HepG2 (cell line): ENCODE measurements around the gene TMEM184B. TPM values are rescaled to one million over a fixed set of nuclear protein-coding genes. Genes with fewer than 3 reads are reported as not detected.

Experiments used
- CC2D1A ChIP-seq: sonication (generic); formaldehyde crosslinking; IDR thresholded peaks from 2 replicates; pipeline ENCODE4 v1.8.1; 2023; ENCODE audit warnings: mild to moderate bottlenecking, missing genetic modification reagents
- CCDC6 ChIP-seq: sonication (generic); formaldehyde crosslinking; IDR thresholded peaks from 2 replicates; pipeline ENCODE4 v1.8.1; 2022; ENCODE audit warnings: mild to moderate bottlenecking, missing genetic modification reagents, moderate library complexity
- POLR2AphosphoS5 ChIP-seq: IDR thresholded peaks from 2 replicates; pipeline ENCODE4 v1.6.1; 2012; ENCODE audit warnings: low read depth, low read length
- TARDBP ChIP-seq: sonication (generic); formaldehyde crosslinking; IDR thresholded peaks from 2 replicates; pipeline ENCODE4 v1.8.0; 2022; ENCODE audit warnings: mild to moderate bottlenecking, missing genetic modification reagents
- ZFP90 ChIP-seq: sonication (generic); formaldehyde crosslinking; IDR thresholded peaks from 2 replicates; pipeline ENCODE4 v1.8.0; 2022; ENCODE audit warnings: missing genetic modification reagents, mild to moderate bottlenecking, inconsistent platforms, borderline replicate concordance
- ZNF317 ChIP-seq: sonication (generic); formaldehyde crosslinking; IDR thresholded peaks from 2 replicates; pipeline ENCODE4 v1.5.0; 2020; ENCODE audit warnings: mild to moderate bottlenecking, missing genetic modification reagents
- ZNF383 ChIP-seq: sonication (generic); formaldehyde crosslinking; IDR thresholded peaks from 2 replicates; pipeline ENCODE4 v1.4.0; 2020; ENCODE audit warnings: missing genetic modification reagents, mild to moderate bottlenecking, borderline replicate concordance
- ZNF841 ChIP-seq: sonication (generic); formaldehyde crosslinking; IDR thresholded peaks from 2 replicates; pipeline ENCODE4 v1.8.1; 2023; ENCODE audit warnings: missing genetic modification reagents, borderline replicate concordance
- polyA plus RNA-seq, 8 experiments: library from polyadenylated mRNA; depleted of rRNA in 3 of 8; stranded (reverse) in 7 of 8; unstranded in 1 of 8; fragments of >200 nt; fragmentation: Illumina TruSeq in 4 of 8; extraction: Trizol in 4 of 8; gene quantifications; 2 replicates each; pipeline versions ENCODE4 v1.2.1 to v1.2.3, GENCODE V29; 2011 to 2016; ENCODE audit warnings: low read depth in 4 of 8, missing spikeins in 1 of 8, mixed read lengths in 1 of 8; ENCODE audit not compliant: insufficient read depth in 1 of 8
- total RNA-seq, 5 experiments: library from RNA; depleted of rRNA; stranded (reverse); fragments of >200 nt; fragmentation: Illumina TruSeq; extraction: Trizol; gene quantifications; 2 replicates each; pipeline ENCODE4 v1.2.3, GENCODE V29; 2016; ENCODE audit warnings: low read depth in 1 of 5
- TF ChIP-seq, protein P1 (sequence below): sonication (generic); formaldehyde crosslinking; IDR thresholded peaks from 2 replicates; pipeline ENCODE4 v1.5.0; 2020; ENCODE audit warnings: mild to moderate bottlenecking, missing genetic modification reagents, moderate library complexity
- TF ChIP-seq, protein P2 (sequence below): sonication (generic); formaldehyde crosslinking; IDR thresholded peaks from 2 replicates; pipeline ENCODE4 v1.4.0; 2020; ENCODE audit warnings: mild to moderate bottlenecking, low read depth, missing genetic modification reagents
- TF ChIP-seq, protein P3 (sequence below): IDR thresholded peaks from 2 replicates; pipeline ENCODE4 v1.6.1; 2016; ENCODE audit warnings: low read depth
- TF ChIP-seq, protein P4 (sequence below): sonication (generic); formaldehyde crosslinking; IDR thresholded peaks from 2 replicates; pipeline ENCODE4 v1.4.0; 2020; ENCODE audit warnings: missing genetic modification reagents

TMEM184B gene
- total and polyA plus RNA-seq, 2 of the 13 experiments (the other 11 are each of a cell fraction or from before 2014, with no cell fraction given) = 15.9 to 16.0 TPM

DNA sequence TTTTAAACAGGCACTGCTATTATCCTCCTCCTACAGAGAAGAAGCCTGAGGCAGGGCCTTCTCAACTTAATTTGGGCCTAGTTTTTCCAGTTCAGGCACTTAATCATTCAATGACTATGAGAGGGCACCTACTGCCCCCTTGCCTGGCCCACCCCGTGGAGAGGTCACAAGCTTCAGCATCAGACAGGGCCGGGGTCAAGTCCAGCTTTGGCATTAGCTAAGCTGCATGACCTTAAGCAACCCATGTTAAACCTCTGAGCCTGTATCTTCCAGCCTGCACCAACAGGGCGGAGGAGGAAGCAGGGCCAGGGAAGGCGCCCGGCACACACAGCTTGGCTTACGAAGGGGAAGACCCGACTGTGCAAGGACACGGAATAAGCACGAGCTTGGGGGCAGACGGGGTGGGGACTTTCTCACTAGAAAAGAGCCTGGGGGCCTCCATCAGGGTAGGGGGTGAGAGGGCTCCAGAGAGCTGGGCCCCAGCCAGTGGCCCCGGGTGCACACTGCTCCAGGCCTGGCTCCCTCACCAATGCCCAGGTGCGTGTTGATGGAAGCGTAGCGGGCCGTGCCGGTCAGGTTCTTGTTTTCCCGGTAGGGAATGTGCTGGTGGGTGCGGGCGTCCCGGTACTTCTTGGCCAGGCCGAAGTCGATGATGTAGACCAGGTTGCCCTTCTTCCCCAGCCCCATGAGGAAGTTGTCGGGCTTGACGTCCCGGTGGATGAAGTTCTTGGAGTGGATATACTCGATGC is 27.6 kb upstream of the TMEM184B start (continued):
- TF ChIP-seq ZNF383 = no peak
- no peak for TF ChIP-seq CCDC6 (CRISPR knock-in tag)
- TF ChIP-seq, protein P1, sequence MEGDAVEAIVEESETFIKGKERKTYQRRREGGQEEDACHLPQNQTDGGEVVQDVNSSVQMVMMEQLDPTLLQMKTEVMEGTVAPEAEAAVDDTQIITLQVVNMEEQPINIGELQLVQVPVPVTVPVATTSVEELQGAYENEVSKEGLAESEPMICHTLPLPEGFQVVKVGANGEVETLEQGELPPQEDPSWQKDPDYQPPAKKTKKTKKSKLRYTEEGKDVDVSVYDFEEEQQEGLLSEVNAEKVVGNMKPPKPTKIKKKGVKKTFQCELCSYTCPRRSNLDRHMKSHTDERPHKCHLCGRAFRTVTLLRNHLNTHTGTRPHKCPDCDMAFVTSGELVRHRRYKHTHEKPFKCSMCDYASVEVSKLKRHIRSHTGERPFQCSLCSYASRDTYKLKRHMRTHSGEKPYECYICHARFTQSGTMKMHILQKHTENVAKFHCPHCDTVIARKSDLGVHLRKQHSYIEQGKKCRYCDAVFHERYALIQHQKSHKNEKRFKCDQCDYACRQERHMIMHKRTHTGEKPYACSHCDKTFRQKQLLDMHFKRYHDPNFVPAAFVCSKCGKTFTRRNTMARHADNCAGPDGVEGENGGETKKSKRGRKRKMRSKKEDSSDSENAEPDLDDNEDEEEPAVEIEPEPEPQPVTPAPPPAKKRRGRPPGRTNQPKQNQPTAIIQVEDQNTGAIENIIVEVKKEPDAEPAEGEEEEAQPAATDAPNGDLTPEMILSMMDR (CRISPR knock-in tag) = no peak
- TF ChIP-seq, protein P2, sequence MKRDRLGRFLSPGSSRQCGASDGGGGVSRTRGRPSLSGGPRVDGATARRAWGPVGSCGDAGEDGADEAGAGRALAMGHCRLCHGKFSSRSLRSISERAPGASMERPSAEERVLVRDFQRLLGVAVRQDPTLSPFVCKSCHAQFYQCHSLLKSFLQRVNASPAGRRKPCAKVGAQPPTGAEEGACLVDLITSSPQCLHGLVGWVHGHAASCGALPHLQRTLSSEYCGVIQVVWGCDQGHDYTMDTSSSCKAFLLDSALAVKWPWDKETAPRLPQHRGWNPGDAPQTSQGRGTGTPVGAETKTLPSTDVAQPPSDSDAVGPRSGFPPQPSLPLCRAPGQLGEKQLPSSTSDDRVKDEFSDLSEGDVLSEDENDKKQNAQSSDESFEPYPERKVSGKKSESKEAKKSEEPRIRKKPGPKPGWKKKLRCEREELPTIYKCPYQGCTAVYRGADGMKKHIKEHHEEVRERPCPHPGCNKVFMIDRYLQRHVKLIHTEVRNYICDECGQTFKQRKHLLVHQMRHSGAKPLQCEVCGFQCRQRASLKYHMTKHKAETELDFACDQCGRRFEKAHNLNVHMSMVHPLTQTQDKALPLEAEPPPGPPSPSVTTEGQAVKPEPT (CRISPR knock-in tag) = no peak
- TF ChIP-seq, protein P3, sequence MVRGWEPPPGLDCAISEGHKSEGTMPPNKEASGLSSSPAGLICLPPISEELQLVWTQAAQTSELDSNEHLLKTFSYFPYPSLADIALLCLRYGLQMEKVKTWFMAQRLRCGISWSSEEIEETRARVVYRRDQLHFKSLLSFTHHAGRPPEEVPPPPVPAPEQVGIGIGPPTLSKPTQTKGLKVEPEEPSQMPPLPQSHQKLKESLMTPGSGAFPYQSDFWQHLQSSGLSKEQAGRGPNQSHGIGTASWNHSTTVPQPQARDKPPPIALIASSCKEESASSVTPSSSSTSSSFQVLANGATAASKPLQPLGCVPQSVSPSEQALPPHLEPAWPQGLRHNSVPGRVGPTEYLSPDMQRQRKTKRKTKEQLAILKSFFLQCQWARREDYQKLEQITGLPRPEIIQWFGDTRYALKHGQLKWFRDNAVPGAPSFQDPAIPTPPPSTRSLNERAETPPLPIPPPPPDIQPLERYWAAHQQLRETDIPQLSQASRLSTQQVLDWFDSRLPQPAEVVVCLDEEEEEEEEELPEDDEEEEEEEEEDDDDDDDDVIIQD (CRISPR knock-in tag) = no peak
- no peak for TF ChIP-seq CC2D1A (CRISPR knock-in tag)
- no peak for TF ChIP-seq TARDBP (CRISPR knock-in tag)
- no peak for TF ChIP-seq ZNF317 (CRISPR knock-in tag)
- TF ChIP-seq POLR2AphosphoS5 = no peak
- TF ChIP-seq ZFP90 (CRISPR knock-in tag) = no peak
- TF ChIP-seq ZNF841 (CRISPR knock-in tag) = no peak
- TF ChIP-seq, protein P4, sequence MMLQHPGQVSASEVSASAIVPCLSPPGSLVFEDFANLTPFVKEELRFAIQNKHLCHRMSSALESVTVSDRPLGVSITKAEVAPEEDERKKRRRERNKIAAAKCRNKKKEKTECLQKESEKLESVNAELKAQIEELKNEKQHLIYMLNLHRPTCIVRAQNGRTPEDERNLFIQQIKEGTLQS (CRISPR knock-in tag) = no peak
- TF ChIP-seq, all 625 proteins: peak for 0
